ENCODE results near the gene GFPT2.

GFPT2 gene

DNA sequence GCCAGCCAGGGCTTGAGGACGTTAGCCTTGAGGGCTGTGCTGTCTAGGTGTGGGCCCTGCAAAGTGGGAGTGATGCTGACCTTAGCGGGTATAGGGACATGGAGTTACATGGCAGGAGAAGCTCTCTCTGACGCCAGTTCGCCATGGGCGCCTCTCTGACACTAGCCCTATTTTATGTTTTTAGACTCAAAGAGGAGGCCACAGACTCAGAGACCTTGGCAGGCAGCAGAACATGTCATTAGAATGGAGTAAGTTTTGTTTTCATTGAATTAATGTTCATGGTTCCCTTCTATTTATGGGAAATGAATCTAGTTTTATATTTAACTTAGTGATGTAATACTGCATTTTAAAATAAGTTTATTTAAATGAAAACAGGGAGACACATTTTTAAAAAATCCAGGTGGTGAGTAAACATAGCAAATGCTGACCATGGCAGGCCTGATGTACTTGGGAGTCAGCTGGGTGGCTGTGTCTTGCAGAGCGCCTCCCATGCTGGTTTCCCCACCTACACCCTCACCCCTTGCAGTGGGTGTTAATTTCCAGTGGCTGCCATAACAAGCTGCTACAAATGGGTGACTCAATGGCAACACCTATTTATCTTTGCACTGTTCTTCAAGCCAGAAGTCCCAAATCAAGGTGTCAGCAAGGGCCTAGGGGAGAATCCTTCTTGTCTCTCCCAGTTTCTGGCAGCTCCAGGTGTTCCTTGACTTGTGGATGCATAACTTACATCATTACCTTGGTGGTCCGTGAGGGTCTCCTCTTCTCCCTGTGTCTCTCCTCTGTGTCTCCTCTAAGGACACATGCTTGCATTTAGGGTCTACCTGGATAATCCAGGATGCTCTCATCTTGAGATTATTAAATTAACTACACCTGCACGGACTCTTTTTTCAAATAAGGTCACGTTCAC, 25.6 kb upstream of the GFPT2 start:
- DNase-seq: no peak

DNA sequence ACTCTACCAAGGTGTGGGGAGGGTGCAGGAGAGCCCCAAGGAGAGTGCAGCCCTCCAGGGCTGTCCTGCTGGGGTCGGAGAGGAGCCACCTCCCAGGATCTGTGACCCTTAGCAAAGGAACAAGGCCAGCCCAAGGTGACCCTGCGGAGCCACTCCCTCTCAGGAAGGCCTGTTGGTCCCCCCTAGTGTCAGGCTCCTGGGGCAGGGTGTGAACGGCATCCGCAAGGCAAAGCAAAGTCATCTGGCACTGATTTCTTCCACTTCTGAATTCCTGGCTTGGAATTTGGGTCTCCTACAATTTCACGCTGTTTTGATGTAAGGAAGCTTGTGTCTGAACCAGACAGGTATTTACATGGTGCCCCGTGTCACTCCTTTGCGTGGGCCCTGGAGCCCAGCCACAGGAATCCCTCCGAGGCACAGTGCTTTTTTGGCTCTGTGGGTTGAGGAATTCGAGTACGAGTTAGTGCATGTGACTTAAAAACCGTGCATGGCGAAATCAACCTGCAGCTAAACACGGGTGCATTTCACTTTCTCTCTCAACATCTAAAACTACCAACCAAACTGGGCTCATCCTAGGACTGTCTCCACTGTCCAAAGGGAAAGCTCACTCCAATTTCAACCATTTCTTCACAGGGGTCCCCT, 24.5 kb upstream of the GFPT2 start:
- DNase-seq: no peak

DNA sequence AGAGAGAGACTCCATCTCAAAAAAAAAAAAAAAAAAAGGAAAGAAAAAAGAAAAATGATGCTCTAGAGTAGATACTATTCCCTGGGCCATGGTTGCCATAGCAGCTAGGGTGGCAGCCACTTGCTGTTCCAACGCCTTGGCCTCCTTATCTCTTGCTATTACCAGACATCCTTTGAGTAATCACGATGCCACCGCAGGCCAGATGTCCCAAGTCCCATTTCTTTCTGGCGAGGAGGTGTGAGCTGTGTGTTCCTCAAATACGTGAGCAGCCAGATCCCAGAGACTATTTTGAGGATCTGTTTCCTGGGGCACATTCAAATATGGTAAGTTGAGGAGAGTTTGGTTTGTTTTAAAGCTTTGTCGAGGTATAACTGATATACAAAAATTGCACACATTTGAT, 23.4 kb upstream of the GFPT2 start:
- DNase-seq: no peak

DNA sequence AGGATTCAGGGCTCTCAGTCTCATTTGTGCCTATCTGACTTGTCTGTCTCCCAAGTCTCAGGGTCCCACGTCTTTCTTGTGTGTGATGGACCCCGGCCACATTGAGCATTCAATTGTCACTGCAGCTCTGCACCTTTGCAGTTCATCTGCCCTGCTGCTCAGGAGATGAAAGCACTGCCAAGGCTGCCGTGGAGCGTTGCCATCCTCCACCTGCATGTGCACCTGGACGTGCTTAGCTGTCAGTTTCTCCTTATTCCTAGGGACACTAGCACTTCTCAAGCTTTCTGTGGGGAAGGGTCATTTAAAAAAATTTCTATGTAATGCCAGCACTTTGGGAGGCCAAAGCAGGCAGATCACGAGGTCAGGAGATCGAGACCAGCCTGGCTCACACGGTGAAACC, 22.8 kb upstream of the GFPT2 start:
- DNase-seq: no peak

DNA sequence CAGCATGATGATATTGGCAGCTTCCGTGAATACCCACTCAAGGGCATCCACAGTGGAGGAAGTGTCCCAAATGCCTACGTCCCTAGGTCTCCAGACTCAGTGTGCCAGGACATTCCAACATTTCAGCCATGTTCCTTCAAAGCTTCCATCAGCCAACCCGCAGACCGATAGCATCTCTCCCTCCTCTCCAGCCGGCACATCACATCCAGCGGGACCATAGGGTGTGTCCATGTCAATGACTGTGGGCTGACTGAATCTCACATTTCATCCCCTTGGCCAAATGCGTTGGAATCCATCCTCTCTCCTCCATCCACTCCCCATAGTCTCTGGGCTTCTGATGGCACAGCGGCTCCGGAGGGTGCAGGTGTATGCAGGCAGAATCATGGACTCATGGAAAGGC, 22.2 kb upstream of the GFPT2 start:
- DNase-seq: no peak

DNA sequence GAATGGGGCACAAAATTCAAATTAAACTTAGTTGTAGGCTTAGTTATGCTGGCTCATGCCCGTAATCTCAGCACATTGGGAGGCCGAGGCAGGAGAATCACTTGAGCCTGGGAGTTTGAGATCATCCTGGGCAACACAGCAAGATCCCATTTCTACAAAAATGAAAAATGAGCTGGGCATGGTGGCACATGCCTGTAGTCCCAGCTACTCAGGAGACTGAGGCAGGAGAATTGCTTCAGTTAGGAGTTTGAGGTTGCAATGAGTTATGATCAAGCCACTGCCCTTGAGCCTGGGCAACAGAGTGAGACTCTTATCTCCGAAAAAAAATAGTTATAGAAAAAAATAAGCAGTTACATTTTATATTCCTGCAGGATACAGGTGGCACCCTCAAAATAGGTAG, 20.7 kb upstream of the GFPT2 start:
- DNase-seq: no peak

DNA sequence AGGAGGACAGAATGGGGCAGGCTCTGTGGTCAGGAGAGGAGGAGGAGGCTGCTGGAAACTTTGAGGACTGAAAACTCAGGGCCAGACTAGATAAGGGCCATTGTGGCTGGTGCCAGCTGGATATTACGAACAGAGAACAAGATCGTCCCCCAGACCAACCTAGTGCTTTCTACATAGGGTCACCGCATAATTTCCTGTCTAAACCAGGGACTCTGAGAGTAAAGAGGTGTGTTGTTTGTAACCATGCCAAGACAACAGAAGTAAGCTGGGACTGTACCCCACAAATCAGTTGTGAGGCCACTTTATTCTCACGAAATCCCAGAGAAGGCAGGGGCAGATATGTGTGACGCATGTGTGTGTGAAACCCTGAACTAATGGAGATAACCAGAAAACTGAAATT, 20.3 kb upstream of the GFPT2 start:
- no peak for DNase-seq

DNA sequence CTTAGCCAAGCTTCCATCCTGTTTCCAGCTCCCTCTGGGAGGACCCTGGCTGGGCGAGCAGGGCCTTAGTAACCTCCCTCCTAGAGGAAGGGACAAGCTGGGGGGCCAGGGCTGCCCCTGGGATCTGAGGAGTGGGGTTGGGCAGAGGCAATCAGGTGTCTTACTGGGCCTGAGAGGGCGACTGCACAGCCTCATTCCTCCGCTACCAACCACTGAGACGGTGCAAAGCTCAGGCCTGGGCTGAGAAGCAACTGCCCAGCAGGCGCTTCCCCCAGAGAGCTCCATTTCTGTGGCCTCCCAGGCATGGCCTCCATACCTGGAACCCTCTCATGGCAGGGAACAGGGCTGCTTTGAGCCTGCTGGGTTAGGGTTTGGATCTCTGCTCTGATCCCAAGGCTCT, 18.8 kb upstream of the GFPT2 start:
- DNase-seq: no peak

DNA sequence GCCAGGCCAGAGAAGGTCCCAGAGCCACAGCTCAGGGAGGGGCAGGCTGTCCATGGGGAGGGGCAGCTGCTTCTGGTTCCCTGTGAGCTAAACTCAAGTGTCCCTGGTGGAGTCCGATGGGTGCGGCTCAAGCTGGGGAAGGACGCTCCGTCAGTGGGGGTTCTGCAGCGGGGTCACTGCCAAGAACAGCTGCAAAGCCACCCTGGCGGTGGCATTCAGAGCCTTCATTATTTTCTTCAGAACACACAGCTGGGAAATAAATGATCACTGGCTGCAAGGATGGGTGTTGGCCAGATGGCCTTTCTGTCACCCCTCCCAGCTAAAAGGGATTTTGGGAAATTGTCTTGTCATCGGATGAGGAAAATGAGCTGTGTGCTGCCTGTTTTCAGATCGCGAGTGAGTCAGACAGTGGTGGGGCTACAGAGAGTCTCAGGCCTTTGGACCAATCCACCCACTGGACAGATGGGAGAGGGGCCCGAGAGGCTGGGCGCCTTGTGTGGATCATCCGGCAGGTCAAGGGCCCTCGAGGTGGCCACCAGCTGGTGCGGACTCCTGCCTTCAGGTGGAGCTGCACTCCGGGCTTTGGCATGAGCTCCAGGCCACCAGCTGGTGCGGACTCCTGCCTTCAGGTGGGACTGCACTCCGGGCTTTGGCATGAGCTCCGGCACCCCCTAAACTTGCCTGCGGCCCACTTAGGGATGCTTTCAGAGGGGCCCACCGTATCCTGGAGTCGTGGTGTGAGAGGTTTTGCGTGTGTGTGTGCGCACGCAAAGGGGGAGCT, 17.9 kb upstream of the GFPT2 start:
- no peak for DNase-seq

DNA sequence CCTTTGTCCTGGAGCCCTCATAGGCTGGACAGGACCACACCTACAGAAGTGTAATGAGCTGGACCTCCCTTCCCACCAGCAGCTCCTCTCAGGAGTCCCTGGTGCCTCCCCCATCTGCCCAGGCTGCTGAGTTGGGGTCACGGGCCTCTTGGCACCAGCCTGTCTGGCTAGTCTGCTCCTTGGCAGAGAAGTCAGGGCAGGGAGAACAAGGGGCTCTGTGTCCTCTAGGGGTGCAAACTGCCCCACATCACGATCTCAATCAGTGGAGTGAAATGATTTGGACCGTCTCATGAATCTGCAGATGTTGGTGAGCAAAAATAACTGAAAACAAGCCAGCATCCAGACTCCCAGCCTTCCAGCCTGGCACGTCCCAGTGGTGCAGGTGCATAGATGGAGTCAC, 14.9 kb upstream of the GFPT2 start:
- no peak for DNase-seq

DNA sequence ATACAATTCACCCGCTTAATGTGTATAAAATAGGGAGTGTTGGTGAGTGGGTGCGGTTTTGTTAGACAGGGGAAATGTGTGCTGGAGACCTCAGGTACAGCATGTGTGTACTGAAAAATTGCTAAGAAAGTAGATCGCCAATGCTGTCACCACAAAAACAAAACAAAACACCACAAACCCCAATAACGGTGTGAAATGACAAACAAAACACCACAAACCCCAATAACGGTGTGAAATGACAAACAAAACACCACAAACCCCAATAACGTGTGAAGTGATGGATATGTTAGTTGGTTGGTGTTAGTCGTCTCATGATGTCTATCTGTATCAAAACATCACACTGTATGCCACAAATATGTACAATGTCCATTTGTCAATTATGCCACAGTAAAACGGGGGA, 14.2 kb upstream of the GFPT2 start:
- DNase-seq: no peak

DNA sequence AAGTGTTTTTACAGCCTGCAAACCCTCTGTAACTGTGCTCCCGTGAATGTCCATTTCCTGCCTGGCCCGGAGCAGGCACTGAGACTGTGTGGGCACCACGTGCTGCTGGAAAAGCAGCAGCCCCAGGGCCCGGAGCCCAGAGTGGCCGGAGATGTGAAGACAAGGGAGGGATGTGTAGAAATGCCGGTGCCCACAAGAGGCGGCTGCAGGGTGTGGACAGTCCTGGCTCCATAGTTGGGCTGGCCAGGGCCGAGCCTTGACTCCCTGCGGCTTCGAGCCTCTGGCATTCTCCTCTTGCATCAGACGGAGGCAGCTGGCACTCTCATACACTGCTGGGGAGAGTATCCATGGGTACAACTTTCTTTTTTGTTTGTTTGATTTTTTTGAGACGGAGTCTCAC, 13.2 kb upstream of the GFPT2 start:
- DNase-seq: no peak

DNA sequence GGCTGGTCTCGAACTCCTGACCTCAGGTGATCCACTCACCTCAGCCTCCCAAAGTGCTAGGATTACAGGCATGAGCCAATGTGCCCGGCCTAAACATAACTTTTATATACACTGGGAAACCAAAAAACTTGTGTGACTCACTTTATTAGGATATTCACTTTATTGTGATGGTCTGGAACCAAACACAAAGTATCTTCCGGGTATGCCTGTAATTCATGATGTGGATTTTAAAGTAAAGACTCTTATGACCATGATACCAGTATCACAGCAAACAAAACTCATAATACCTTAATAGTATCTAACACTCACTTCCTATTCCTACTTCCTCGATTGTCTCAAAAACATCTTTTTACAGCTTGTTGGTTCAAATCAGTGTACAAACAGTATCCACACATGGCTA, 12.7 kb upstream of the GFPT2 start:
- no peak for DNase-seq

DNA sequence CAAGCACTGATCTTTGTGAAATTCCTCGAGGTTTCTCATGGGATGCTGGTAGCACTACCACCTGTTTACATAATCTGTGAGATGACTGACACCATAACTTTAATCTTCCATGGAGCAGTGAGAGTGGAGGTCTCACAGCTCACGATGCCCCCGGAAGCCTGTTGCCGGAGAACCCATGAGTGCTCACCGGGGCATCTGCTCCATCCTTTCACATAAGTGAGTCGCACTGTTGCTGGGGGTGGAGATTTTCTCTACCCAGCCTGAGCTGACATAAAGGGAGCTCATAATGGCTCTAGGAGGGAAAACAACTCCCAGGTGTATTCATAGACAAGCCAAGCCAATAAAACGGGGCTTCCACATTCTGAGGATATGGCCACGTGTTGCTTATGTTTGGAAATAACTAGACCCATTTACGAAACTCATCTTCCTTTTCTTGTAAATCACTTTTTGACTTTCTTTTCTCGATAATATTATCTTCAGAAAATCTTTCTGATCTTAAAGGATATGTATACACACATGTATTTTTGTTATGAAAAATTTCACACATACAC, 11.2 kb upstream of the GFPT2 start:
- no peak for DNase-seq

DNA sequence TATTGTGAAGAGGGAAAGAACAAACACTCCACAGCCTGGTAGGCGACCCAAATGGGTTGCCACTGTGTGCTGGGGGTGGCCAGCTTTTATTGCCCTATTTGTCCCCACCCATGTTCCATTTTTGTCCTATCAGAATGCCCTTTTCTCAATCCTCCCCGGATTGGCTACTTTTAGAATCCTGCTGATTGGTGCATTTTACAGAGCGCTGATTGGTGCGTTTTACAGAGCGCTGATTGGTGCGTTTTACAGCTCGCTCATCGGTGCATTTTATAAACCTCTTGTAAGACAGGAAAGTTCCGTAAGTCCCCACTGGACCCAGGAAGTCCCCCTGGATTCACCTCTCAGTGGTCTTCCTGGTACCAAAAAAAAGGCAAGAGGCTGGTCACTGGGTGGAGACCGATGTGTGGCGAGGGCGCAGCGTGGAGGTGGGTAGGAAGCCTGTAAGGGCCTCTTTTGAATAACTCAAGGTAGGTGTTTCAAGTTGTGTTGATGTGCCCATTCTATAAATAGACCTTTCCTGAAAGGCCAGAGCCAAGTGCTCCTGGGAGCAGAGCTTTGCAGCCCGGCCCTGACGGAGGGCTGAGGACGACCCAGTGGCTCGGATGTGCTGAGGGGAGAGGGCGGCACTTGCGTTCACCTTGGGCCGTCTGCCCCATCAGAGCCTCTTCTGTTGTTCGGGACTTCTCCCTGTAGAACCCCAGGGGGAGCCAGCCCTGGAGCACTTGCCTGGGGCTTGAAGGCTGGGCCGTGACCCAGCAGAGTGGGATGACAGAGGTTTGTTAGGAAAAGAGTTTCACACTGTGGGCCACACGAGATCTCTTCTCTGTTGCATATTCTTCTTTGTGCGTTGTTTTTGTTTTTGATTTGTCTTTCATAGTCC, 7.2 kb upstream of the GFPT2 start:
- no peak for DNase-seq

DNA sequence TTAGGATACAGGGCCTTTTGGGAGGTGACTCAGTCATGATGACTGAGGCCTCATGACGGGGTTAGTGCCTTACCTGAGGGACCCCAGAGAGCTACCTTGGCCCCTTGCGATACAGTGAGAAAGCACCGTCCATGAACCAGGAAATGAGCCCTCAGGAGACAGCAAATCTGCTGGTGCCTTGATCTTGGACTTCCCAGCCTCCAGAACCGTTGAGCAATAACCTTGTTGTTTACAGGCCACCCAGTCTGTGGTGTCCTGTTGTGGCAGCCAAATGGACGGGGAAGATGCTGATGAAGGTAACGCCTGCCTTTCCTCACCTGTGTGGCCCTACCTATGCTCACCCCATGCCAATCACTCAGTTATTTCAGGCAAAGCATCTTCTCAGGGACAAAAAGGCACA, 5.6 kb upstream of the GFPT2 start:
- DNase-seq: no peak

DNA sequence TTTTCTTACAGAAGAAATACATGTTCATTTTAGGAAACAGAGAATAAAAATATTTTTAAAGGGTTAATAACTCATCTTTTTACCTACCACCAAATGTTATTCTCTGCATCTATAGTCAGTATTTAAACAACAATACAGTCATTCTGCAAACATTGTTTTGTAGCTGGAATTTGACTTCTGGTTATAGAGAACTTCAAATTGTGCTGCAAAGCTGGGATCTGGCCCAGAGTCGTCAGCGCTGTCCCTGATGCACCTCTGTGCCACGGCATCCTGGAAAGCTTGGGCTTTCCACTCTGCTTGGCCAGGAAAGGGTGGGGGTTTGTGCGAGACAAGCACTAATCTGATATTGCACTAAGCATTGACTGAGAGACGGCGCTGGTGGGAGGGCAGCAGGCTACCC, 5.0 kb upstream of the GFPT2 start:
- DNase-seq: no peak

DNA sequence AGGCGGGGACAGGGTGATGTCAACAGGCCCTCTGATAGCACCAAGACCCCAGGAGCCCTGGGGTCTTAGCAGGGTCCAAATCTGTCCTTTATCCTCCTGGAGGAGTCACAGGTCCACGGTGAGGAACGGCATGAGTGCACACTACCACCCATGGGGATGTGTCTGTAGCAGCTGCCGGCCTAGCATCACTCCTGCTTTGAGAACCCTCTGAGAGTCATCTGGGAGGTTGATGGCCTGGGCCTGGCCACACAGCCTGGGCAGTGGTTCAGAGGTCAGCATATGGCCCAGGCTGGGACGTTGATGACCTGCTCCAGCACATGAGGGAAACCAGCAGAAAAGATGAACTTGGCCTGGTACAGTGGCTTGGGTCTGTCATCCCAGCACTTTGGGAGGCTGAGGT, 1.8 kb upstream of the GFPT2 start:
- DNase-seq: no peak

DNA sequence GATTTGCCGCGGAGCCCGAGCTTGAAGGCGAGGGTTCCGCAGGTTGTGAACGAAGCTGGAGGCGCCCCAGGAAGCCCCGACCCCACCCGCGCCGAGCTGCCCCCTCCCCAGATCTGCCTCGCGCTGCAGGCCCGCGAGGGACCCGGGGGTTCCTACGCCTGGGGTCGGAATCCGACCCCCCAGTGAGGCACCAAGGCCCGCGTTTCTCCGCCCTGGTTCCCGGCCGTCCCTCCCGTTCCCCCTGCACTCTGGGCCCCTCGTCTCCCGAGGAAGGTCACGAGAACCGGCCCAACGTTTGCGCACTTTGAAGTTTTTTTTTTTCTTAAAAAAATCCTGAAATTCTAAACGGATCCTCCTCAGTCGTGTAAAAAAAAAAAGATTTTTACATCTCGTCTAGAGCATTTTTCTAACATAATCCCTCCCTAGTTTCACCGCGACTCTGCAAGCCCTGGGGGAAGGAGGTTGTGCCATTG, 880 bp upstream of the GFPT2 start:
- DNase-seq: no peak

DNA sequence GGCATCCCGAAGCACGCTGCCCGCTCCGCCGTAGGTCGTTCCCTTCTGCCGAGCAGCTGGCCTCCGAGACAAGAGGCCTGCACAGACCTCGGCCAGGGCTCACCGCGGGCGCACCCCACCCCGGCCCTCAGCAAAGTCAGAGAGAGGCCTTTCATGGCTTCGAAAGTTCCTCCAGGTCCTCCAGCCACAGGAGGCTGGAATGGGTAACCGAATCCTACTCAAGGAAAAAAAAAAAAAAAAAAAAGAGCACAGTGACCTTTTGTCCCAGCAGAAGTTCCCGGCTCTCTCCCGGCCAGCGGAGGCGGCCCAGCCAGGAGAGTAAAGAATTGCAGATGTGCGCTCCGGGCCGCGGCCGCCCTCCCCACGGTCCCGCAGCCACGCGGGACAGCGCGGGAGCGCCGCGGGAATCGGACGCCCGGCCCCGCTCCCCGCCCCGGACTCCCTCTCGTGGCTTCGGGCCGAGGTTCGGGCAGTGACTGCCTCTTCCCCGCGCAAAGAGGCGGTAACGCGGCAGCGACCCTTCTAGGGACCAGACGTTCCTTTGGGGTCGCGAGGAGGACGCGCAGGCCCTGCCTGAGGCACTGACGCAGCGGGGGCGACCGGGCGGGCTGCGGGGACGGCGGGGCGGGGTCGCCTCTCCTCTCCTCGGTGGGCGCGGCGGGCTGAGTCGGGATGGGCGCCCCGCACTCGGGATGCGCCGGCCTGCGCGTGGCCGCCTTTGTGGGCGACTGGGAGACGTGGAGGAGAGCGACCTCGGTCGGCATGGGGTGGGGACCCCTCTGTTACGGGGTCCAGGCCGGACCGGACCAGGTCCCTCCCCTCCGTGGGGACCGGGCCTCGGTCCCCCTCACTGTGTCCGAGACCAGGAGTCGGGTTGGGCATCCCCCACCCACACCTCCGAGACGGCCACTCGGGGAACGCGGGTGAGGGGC, 754 bp downstream of the GFPT2 start:
- no peak for DNase-seq

Measured in NCI-H1105 (cell line).